ENCODE results near the gene LRRC47. TPM values are rescaled to one million over a fixed set of nuclear protein-coding genes. Genes with fewer than 3 reads are reported as not detected.

LRRC47 gene
- total RNA-seq, 1 donor: 22.9 TPM

- no peak overlapping the region for H3K4me3 ChIP-seq (ENCODE audit: low read depth, low read length)
- DNase-seq (ENCODE audit: low read depth): no peak
- no peak for TF ChIP-seq CTCF (IDR thresholded peaks at IDR 0.05; ENCODE audit: insufficient read depth, low read length)
Measured at GRCh38 chr1:3836421-3836820, 40.1 kb upstream of the LRRC47 start.

GRCh38 chr1:3834701-3835100 lies 38.4 kb upstream of the LRRC47 start:
- no peak for DNase-seq (ENCODE audit: low read depth)
- H3K4me3 ChIP-seq (ENCODE audit: low read depth, low read length): no peak overlapping the region
- no peak for TF ChIP-seq CTCF (IDR thresholded peaks at IDR 0.05; ENCODE audit: insufficient read depth, low read length)

GRCh38 chr1:3831689-3832088 lies 35.4 kb upstream of the LRRC47 start:
- no peak for TF ChIP-seq CTCF (IDR thresholded peaks at IDR 0.05; ENCODE audit: insufficient read depth, low read length)
- H3K4me3 ChIP-seq (ENCODE audit: low read depth, low read length): no peak overlapping the region
- peak; percentile 51 for DNase-seq (ENCODE audit: low read depth)

- H3K4me3 ChIP-seq (ENCODE audit: low read depth, low read length): no peak overlapping the region
- no peak for TF ChIP-seq CTCF (IDR thresholded peaks at IDR 0.05; ENCODE audit: insufficient read depth, low read length)
- DNase-seq (ENCODE audit: low read depth): no peak
Measured at GRCh38 chr1:3828391-3828790, 32.1 kb upstream of the LRRC47 start.

GRCh38 chr1:3827813-3828307 lies 31.6 kb upstream of the LRRC47 start:
- TF ChIP-seq CTCF (IDR thresholded peaks at IDR 0.05; ENCODE audit: insufficient read depth, low read length): no peak
- no peak for DNase-seq (ENCODE audit: low read depth)
- no peak overlapping the region for H3K4me3 ChIP-seq (ENCODE audit: low read depth, low read length)

GRCh38 chr1:3825356-3825755 lies 29.1 kb upstream of the LRRC47 start:
- TF ChIP-seq CTCF (IDR thresholded peaks at IDR 0.05; ENCODE audit: insufficient read depth, low read length): no peak
- H3K4me3 ChIP-seq (ENCODE audit: low read depth, low read length): no peak overlapping the region
- DNase-seq (ENCODE audit: low read depth): no peak

- DNase-seq (ENCODE audit: low read depth): no peak
- TF ChIP-seq CTCF (IDR thresholded peaks at IDR 0.05; ENCODE audit: insufficient read depth, low read length): no peak
- H3K4me3 ChIP-seq (ENCODE audit: low read depth, low read length): no peak overlapping the region
Measured at GRCh38 chr1:3824650-3825049, 28.4 kb upstream of the LRRC47 start.
